Esophagus (tissue), 2 donors: ENCODE data around the gene PDF. TPM values are rescaled to one million over a fixed set of nuclear protein-coding genes. Genes with fewer than 3 reads are reported as not detected.

Experiments
- H3K27ac ChIP-seq, 2 donors: one replicate each; pipeline ENCODE4 v1.5.1; 2013; ENCODE audit warnings: low read depth in 2 of 2, mild to moderate bottlenecking in 2 of 2, inconsistent platforms in 1 of 2, low read length in 1 of 2, moderate library complexity in 1 of 2
- H3K27me3 ChIP-seq, 2 donors: one replicate each; pipeline ENCODE4 v1.6.1; 2013; ENCODE audit warnings: low read length in 2 of 2, control low read depth in 1 of 2, mild to moderate bottlenecking in 1 of 2; ENCODE audit not compliant: insufficient read depth in 2 of 2, control insufficient read depth in 1 of 2
- H3K36me3 ChIP-seq, 2 donors: one replicate each; pipeline ENCODE4 v1.6.1; 2013; ENCODE audit warnings: low read length in 1 of 2; ENCODE audit not compliant: control insufficient read depth in 2 of 2, insufficient read depth in 2 of 2
- H3K4me1 ChIP-seq, 2 donors: one replicate each; pipeline ENCODE4 v1.6.1; 2013; ENCODE audit warnings: low read length in 1 of 2; ENCODE audit not compliant: control insufficient read depth in 2 of 2, insufficient read depth in 2 of 2
- H3K4me3 ChIP-seq, 2 donors: one replicate each; pipeline ENCODE4 v1.5.1; 2013; ENCODE audit warnings: low read length in 2 of 2, mild to moderate bottlenecking in 2 of 2, low read depth in 1 of 2, moderate library complexity in 1 of 2
- H3K9me3 ChIP-seq, 2 donors: one replicate each; pipeline ENCODE4 v1.6.1; 2013; ENCODE audit warnings: mild to moderate bottlenecking in 2 of 2, low read depth in 1 of 2, low read length in 1 of 2, moderate library complexity in 1 of 2; ENCODE audit not compliant: control insufficient read depth in 2 of 2, insufficient read depth in 1 of 2
- WGBS, 2 donors: extraction: QIAGEN DNeasy Blood & Tissue Kit; methylation state at CpG; one replicate each; pipeline ENCODE4 v1.1.7; 2013; 5-methylcytosine and 5-hydroxymethylcytosine counted together
- polyA plus RNA-seq, 2 donors: library from polyadenylated mRNA; stranded (reverse); fragments of 200-250 nt; gene quantifications; one replicate each; pipeline ENCODE4 v1.2.3, GENCODE V29; 2013
- donor health status: healthy with polysubstance abuse.
- donor health status: Bipolar disorder and iron deficiency.

PDF gene
- polyA plus RNA-seq, 2 donors, result 3.9 to 16.9 TPM

GRCh38 chr16:69326172-69326873 is 4.1 kb downstream of the PDF start:
- Histone ChIP-seq H3K9me3 (no peaks in the 10 kb centered on the region), H3K27ac (peak overlapping the region; percentile 52 to 58), H3K27me3 (no peaks in the 10 kb centered on the region), H3K36me3 (peaks cover 3 to 33% of the 10 kb centered on the region in 2 donors), H3K4me3 (no peak overlapping the region), H3K4me1 (peaks cover 13 to 17% of the 10 kb centered on the region in 2 donors)
- 44 to 49% methylated on average over 7 of the region's 7 CpGs for WGBS, 2 donors

- H3K36me3 ChIP-seq, result peaks cover 9 to 37% of the 10 kb centered on the region in 2 donors
- 84 to 88% methylated on average over 6 of the region's 6 CpGs for WGBS, 2 donors
- peak overlapping the region; percentile 52 to 58 for H3K27ac ChIP-seq
- peaks cover 13 to 17% of the 10 kb centered on the region in 2 donors for H3K4me1 ChIP-seq
- no peaks in the 10 kb centered on the region for H3K27me3 ChIP-seq
- no peak overlapping the region for H3K4me3 ChIP-seq
- H3K9me3 ChIP-seq, result no peaks in the 10 kb centered on the region
These were observed 4.6 kb downstream of the PDF start for GRCh38 chr16:69325784-69326171.

- H3K27ac ChIP-seq, result peak overlapping the region in 1 of 2 donors; percentile 56
- H3K4me3 ChIP-seq, result no peak overlapping the region
- no peaks in the 10 kb centered on the region for H3K9me3 ChIP-seq
- H3K36me3 ChIP-seq, result peaks cover 19 to 47% of the 10 kb centered on the region in 2 donors
- peaks cover 13 to 16% of the 10 kb centered on the region in 2 donors for H3K4me1 ChIP-seq
- no peaks in the 10 kb centered on the region for H3K27me3 ChIP-seq
- WGBS, 2 donors, result 70 to 78% methylated on average over 10 of the region's 10 CpGs
These were observed 5.7 kb downstream of the PDF start for GRCh38 chr16:69324585-69325253.

DNA sequence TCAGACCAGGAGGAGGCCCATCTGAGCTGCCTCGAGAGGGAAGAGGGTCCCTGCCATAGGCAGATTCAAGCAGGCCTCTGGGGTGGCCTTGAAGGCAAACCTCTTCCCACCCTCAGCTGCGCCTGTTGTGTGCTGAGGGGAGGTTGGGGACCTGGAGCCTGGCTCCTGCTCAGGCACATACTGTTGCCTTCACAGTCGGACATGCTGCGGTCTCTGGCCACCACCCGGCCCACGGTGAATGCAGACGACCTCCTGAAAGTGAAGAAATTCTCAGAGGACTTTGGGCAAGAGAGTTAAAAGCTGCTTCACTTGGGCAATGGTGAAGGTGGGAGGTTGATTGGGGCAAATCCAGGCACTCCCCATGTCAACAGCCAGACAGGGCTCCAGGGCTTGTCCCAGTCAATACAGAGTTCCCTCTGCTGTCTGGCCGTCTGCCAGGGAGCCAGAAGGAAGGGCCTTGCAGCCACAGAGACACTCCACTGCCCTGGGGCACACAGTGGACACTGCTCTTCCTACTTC is 6.3 kb downstream of the PDF start:
- Histone ChIP-seq H3K36me3 (peaks cover 20 to 54% of the 10 kb centered on the region in 2 donors), H3K4me1 (peaks cover 9 to 10% of the 10 kb centered on the region in 2 donors), H3K27me3 (no peaks in the 10 kb centered on the region), H3K9me3 (no peaks in the 10 kb centered on the region), H3K27ac (peak overlapping the region in 1 of 2 donors; percentile 16), H3K4me3 (no peak overlapping the region)
- WGBS, 2 donors, result 77 to 79% methylated on average over 8 of the region's 8 CpGs

DNA sequence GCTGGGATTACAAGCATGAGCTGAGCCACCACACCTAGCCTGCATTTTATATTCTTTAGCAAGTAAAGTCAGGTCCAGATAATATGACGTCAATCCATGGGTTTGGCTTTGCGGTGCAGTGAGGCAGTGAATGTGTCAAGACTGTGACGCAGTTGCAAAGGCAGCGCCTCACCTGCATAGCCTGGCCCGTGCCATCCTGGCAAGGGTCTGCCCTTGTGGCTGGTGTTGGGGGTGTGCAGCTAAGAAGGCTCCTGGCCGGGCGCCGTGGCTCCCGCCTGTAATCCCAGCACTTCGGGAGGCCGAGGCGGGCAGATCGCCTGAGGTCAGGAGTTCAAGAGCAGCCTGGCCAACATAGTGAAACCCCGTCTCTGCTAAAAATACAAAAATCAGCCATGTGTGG is 7.0 kb downstream of the PDF start:
- Histone ChIP-seq H3K4me3 (no peak overlapping the region), H3K27me3 (no peaks in the 10 kb centered on the region), H3K36me3 (peaks cover 20 to 58% of the 10 kb centered on the region in 2 donors), H3K9me3 (no peaks in the 10 kb centered on the region), H3K27ac (no peak overlapping the region), H3K4me1 (peaks cover 4 to 7% of the 10 kb centered on the region in 2 donors)
- 87 to 93% methylated on average over 14 of the region's 14 CpGs for WGBS, 2 donors

- WGBS, 2 donors, result 88 to 92% methylated on average over 7 of the region's 7 CpGs
- H3K27me3 ChIP-seq, result no peaks in the 10 kb centered on the region
- no peaks in the 10 kb centered on the region for H3K9me3 ChIP-seq
- peaks cover 2 to 5% of the 10 kb centered on the region in 2 donors for H3K4me1 ChIP-seq
- H3K36me3 ChIP-seq, result peaks cover 20 to 63% of the 10 kb centered on the region in 2 donors
- no peak overlapping the region for H3K27ac ChIP-seq
- H3K4me3 ChIP-seq, result no peak overlapping the region
These were observed 8.0 kb downstream of the PDF start for GRCh38 chr16:69322343-69322742.

DNA sequence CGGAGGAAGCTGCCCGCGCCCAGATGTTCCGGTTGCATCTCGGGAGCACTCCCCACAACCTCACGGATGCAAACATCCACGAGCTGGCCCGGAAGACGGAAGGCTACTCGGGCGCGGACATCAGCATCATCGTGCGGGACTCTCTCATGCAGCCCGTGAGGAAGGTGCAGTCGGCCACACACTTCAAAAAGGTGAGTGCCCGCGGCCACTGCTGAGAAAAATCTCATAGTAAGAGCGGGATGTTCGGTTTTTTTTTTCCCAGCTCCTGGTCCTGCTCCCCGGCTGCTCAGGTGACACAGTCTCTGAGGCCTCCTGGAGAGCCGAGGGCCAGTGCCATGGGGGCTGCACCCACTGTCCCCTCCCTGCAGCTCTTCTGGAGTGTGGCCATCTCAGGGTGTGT is 9.3 kb downstream of the PDF start:
- Histone ChIP-seq H3K4me3 (no peak overlapping the region), H3K27me3 (no peaks in the 10 kb centered on the region), H3K4me1 (peaks cover under 1 to 5% of the 10 kb centered on the region in 2 donors), H3K9me3 (no peaks in the 10 kb centered on the region), H3K36me3 (peaks cover 29 to 71% of the 10 kb centered on the region in 2 donors), H3K27ac (no peak overlapping the region)
- WGBS, 2 donors, result 91% methylated on average over 22 of the region's 22 CpGs

DNA sequence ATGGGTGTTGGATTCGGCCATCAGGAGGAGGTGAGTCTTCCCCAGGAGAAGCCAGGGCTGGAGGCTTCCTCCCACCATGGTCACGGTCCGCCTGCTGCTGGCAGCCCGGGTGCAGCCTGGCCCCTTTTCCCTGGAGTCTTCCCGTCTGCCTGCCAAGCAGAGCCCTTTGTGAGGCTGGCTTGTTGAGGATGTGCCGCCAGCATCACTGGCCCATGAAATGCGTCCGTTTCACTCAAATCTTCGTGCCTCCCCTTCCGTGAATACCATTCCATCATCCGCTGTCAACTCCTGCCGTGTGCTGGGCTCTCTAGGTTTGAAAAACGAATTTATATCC is 9.7 kb downstream of the PDF start:
- H3K27me3 ChIP-seq, result no peaks in the 10 kb centered on the region
- H3K4me1 ChIP-seq, result peaks cover 0 to 3% of the 10 kb centered on the region in 2 donors
- no peak overlapping the region for H3K27ac ChIP-seq
- WGBS, 2 donors, result 73 to 81% methylated on average over 13 of the region's 13 CpGs
- H3K4me3 ChIP-seq, result no peak overlapping the region
- no peaks in the 10 kb centered on the region for H3K9me3 ChIP-seq
- peaks cover 33 to 72% of the 10 kb centered on the region in 2 donors for H3K36me3 ChIP-seq

GRCh38 chr16:69319826-69320739 is 10.3 kb downstream of the PDF start:
- H3K4me1 ChIP-seq, result peaks cover 0 to 3% of the 10 kb centered on the region in 2 donors
- H3K9me3 ChIP-seq, result no peaks in the 10 kb centered on the region
- H3K4me3 ChIP-seq, result no peak overlapping the region
- WGBS, 2 donors, result 88 to 90% methylated on average over 30 of the region's 30 CpGs
- peaks cover 33 to 74% of the 10 kb centered on the region in 2 donors for H3K36me3 ChIP-seq
- no peaks in the 10 kb centered on the region for H3K27me3 ChIP-seq
- H3K27ac ChIP-seq, result no peak overlapping the region
